GM18951 (cell line): ENCODE data around the gene CREB5.

Source experiments
- POLR2A ChIP-seq: IDR thresholded peaks from 4 replicates; pipeline ENCODE4 v1.6.1; 2011; ENCODE audit warnings: mild to moderate bottlenecking; ENCODE audit not compliant: insufficient read length, insufficient read depth; ENCODE audit errors: extremely low read depth
- in situ Hi-C: fragments of 300-500 bp; cut with MboI; formaldehyde crosslinking; loops from one replicate; pipeline ENCODE4 v1.12.0; 2022; ENCODE audit warnings: low sequenced_read_pairs, mixed read lengths, inconsistent platforms; ENCODE audit not compliant: unreplicated experiment

Gene CREB5

GRCh38 chr7:28868712-28869111 lies 456.4 kb downstream of the CREB5 start:
- no peak for TF ChIP-seq POLR2A
- in situ Hi-C loops = loop anchor here (25.0 kb wide), 1 partner anchor 481 kb away; no protein-coding TSS in a partner anchor

GRCh38 chr7:28871077-28871476 lies 458.8 kb downstream of the CREB5 start:
- in situ Hi-C loops = loop anchor here (25.0 kb wide), 1 partner anchor 484 kb away; no protein-coding TSS in a partner anchor
- TF ChIP-seq POLR2A = no peak

- in situ Hi-C loops = loop anchor here (25.0 kb wide), 1 partner anchor 484 kb away; no protein-coding TSS in a partner anchor
- TF ChIP-seq POLR2A = no peak
These were observed 459.3 kb downstream of the CREB5 start for GRCh38 chr7:28871631-28872030.

GRCh38 chr7:28872226-28872625 lies 459.9 kb downstream of the CREB5 start:
- in situ Hi-C loops = loop anchor here (25.0 kb wide), 1 partner anchor 485 kb away; no protein-coding TSS in a partner anchor
- TF ChIP-seq POLR2A = no peak

- in situ Hi-C loops = loop anchor here (25.0 kb wide), 1 partner anchor 486 kb away; no protein-coding TSS in a partner anchor
- TF ChIP-seq POLR2A = no peak
These were observed 461.0 kb downstream of the CREB5 start for GRCh38 chr7:28873365-28873764.

- no peak for TF ChIP-seq POLR2A
- in situ Hi-C loops = loop anchor here (25.0 kb wide), 1 partner anchor 487 kb away; no protein-coding TSS in a partner anchor
These were observed 461.7 kb downstream of the CREB5 start for GRCh38 chr7:28874001-28874400.
